ENCODE results near the gene ALPL. TPM values are rescaled to one million over a fixed set of nuclear protein-coding genes. Genes with fewer than 3 reads are reported as not detected.

Gene ALPL
- total and polyA plus RNA-seq, 12 donors = 21.9 to 752 (median 70.6) TPM

DNA sequence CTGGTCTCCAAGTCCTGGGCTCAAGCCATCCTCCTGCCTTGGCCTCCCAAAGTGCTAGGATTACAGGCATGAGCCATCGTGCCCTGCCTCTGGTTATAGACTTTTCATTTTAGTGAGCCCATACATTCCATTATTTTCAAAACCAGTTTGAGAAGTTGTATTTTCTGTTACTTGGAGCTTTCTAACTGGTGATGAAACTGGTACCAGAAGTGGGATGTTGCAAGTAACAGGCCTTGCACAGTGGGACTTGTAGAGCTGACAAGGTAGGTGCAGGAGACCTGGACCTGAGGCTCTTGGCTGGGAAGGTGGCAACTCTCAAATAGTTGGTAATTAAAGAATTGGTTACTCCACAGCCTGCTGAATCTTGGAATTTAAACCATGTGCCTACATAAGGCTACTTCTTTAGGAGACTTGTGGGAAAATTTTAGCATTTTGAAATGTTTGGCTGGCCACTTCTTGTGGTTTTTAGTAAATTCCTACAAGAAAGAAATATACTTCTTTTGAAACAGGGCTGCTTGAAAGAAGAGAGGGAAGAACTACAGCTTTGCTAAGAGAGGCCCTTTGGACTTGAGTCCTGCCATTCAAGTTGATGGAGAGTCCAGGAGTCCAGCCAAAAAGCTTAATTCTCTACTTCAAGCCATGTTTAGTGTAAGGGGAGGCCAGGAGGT lies 9.8 kb upstream of the ALPL start:
- DNase-seq = peak in 2 of 7 donors; percentile 5 to 7
- 88 to 100% (median 97%) methylated on average over 1 of the region's 1 CpG for WGBS, 4 donors
- TF ChIP-seq, protein P1, sequence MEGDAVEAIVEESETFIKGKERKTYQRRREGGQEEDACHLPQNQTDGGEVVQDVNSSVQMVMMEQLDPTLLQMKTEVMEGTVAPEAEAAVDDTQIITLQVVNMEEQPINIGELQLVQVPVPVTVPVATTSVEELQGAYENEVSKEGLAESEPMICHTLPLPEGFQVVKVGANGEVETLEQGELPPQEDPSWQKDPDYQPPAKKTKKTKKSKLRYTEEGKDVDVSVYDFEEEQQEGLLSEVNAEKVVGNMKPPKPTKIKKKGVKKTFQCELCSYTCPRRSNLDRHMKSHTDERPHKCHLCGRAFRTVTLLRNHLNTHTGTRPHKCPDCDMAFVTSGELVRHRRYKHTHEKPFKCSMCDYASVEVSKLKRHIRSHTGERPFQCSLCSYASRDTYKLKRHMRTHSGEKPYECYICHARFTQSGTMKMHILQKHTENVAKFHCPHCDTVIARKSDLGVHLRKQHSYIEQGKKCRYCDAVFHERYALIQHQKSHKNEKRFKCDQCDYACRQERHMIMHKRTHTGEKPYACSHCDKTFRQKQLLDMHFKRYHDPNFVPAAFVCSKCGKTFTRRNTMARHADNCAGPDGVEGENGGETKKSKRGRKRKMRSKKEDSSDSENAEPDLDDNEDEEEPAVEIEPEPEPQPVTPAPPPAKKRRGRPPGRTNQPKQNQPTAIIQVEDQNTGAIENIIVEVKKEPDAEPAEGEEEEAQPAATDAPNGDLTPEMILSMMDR (IDR thresholded peaks at IDR 0.05) = no peak
- Histone ChIP-seq H3K36me3 (replicated peaks in 1 of 2) (no peaks in the 10 kb centered on the region), H3K4me1 (replicated peaks in 1 of 2) (no peaks in the 10 kb centered on the region), H3K27ac (no peak overlapping the region), H3K4me3 (no peak overlapping the region), H3K27me3 (no peaks in the 10 kb centered on the region), H3K9me3 (replicated peaks in 1 of 3) (no peaks in the 10 kb centered on the region)
- intact Hi-C loops (cut with DNase I) = loop anchor here (10.0 kb wide), 2 partner anchors 115 to 125 kb away; no protein-coding TSS in a partner anchor

GRCh38 chr1:21503706-21504377 lies 5.4 kb upstream of the ALPL start:
- Histone ChIP-seq H3K4me3 (no peak overlapping the region), H3K4me1 (replicated peaks in 1 of 2) (peaks cover 8% of the 10 kb centered on the region in 2 donors), H3K36me3 (replicated peaks in 1 of 2) (no peaks in the 10 kb centered on the region), H3K9me3 (replicated peaks in 1 of 3) (no peaks in the 10 kb centered on the region), H3K27ac (no peak overlapping the region), H3K27me3 (no peaks in the 10 kb centered on the region)
- 68 to 85% (median 69%) methylated on average over 7 of the region's 7 CpGs for WGBS, 4 donors
- intact Hi-C loops (cut with DNase I) = no loop called here
- TF ChIP-seq, protein P1 (IDR thresholded peaks at IDR 0.05) = no peak
- no peak for TF ChIP-seq POLR2A (IDR thresholded peaks at IDR 0.05)
- DNase-seq = peak in 5 of 7 donors; percentile 22 to 60 (median 53)

DNA sequence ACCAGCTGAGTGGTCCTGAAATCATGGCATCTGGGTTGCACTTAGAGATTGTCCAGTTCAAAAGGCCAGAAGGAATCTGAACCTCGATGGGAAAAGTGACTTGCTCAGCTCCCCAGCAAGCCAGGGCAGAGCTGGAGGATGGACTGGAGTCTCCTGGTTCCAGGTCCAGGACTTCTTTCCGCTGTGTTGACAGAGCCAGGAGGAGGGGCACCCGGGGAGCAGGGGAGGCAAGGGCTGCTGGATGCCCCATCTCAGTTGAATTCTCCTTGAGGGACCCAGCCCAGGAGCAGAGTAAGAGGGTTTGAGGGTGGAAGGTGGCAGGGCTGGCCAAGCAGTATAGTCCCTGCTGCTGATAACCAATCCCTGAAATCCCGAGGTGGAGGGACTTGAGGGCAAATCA lies 2.4 kb upstream of the ALPL start:
- DNase-seq = no peak
- H3K27me3 ChIP-seq = no peaks in the 10 kb centered on the region

GRCh38 chr1:21507511-21508270 lies 1.5 kb upstream of the ALPL start:
- H3K9me3 ChIP-seq (replicated peaks in 1 of 3) = no peaks in the 10 kb centered on the region
- intact Hi-C loops (cut with DNase I) = loop anchor here in 1 of 2 donors (5.0 kb wide), 1 partner anchor 65 kb away; no protein-coding TSS in a partner anchor
- no peak overlapping the region for H3K4me3 ChIP-seq
- H3K27ac ChIP-seq = no peak overlapping the region
- DNase-seq = no peak
- H3K36me3 ChIP-seq (replicated peaks in 1 of 2) = no peaks in the 10 kb centered on the region
- 79 to 90% (median 89%) methylated on average over 1 of the region's 1 CpG for WGBS, 4 donors
- no peaks in the 10 kb centered on the region for H3K27me3 ChIP-seq
- H3K4me1 ChIP-seq (replicated peaks in 1 of 2) = peaks cover 8 to 28% of the 10 kb centered on the region in 2 donors
- TF ChIP-seq, protein P1 (IDR thresholded peaks at IDR 0.05) = no peak
- TF ChIP-seq POLR2A (IDR thresholded peaks at IDR 0.05) = no peak

More for the DNA sequence above, 2.4 kb upstream of the ALPL start:
- intact Hi-C loops (cut with DNase I) = loop anchor here in 1 of 2 donors (5.0 kb wide), 1 partner anchor 65 kb away; no protein-coding TSS in a partner anchor
- Histone ChIP-seq H3K36me3 (replicated peaks in 1 of 2) (no peaks in the 10 kb centered on the region), H3K4me1 (replicated peaks in 1 of 2) (peaks cover 8 to 22% of the 10 kb centered on the region in 2 donors), H3K27ac (no peak overlapping the region), H3K4me3 (no peak overlapping the region), H3K9me3 (replicated peaks in 1 of 3) (no peaks in the 10 kb centered on the region)
- WGBS, 4 donors = 66 to 76% (median 71%) methylated on average over 4 of the region's 4 CpGs
- no peak for TF ChIP-seq POLR2A (IDR thresholded peaks at IDR 0.05)
